ENCODE results near the gene NOTCH3.

DNA sequence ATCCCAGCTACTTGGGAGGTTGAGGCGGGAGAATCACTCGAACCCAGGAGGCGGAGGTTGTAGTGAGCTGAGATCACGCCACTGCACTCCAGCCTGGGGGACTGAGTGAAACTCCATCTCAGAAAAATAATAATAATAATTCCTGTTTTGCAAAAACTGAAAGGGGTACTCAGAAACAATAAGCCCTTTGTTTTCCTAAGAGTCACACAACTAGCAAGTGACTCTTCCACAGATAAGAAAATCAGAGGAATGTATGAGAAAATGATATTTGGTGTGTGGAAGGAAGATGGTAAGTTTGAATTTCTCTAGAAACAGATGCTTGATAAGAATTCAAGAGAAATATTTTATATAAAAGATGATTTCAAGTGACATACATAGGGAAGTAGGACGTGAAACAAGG, 58.5 kb downstream of the NOTCH3 start:
- TF ChIP-seq TAF1 (IDR thresholded peaks at IDR 0.05; ENCODE audit: low read depth, low read length) (no peak), POU2F2 (IDR thresholded peaks at IDR 0.05; ENCODE audit: low read depth, low read length) (no peak), SPI1 (IDR thresholded peaks at IDR 0.05; ENCODE audit: low read depth, low read length) (no peak), POLR2A (IDR thresholded peaks at IDR 0.05; ENCODE audit: low read depth, low read length) (no peak), POLR2AphosphoS5 (IDR thresholded peaks at IDR 0.05; ENCODE audit: low read depth, low read length) (no peak), PAX5 (IDR thresholded peaks at IDR 0.05; ENCODE audit: insufficient read depth, low read length, severe bottlenecking) (no peak)

Measured in GM12891 (cell line).